Neural progenitor cell (in vitro differentiated cells): ENCODE measurements around the gene ABCD3. TPM values are rescaled to one million over a fixed set of nuclear protein-coding genes. Genes with fewer than 3 reads are reported as not detected.

Source experiments
- DNase-seq: peaks from one replicate; pipeline ENCODE4 v3.0.0-alpha.2; 2016; ENCODE audit warnings: low spot score
- H2AFZ ChIP-seq: fragments of 200-600 bp; sonication (generic); replicated peaks from 2 replicates; pipeline ENCODE4 v1.6.1; 2016; ENCODE audit warnings: antibody characterized with exemption
- H3F3A ChIP-seq: fragments of 200-600 bp; sonication (generic); 2 replicates; pipeline ENCODE4 v1.6.1; 2016; ENCODE audit warnings: antibody characterized with exemption, low read depth
- H3K27ac ChIP-seq: fragments of 200-600 bp; sonication (generic); 2 replicates; pipeline ENCODE4 v1.5.1; 2016; ENCODE audit warnings: mild to moderate bottlenecking
- H3K27me3 ChIP-seq: fragments of 200-600 bp; sonication (generic); 2 replicates; pipeline ENCODE4 v1.6.1; 2016; ENCODE audit warnings: mild to moderate bottlenecking, moderate library complexity
- H3K36me3 ChIP-seq: fragments of 200-600 bp; sonication (generic); 2 replicates; pipeline ENCODE4 v1.5.1; 2016
- H3K4me1 ChIP-seq: fragments of 200-600 bp; sonication (generic); 2 replicates; pipeline ENCODE4 v1.6.1; 2016; ENCODE audit warnings: mixed run types
- H3K4me2 ChIP-seq: fragments of 200-600 bp; sonication (generic); 2 replicates; pipeline ENCODE4 v1.6.1; 2016
- H3K4me3 ChIP-seq: fragments of 200-600 bp; sonication (generic); 2 replicates; pipeline ENCODE4 v1.5.1; 2016
- H3K79me2 ChIP-seq: fragments of 200-600 bp; sonication (generic); 2 replicates; pipeline ENCODE4 v1.6.1; 2016; ENCODE audit warnings: low read depth
- H3K9ac ChIP-seq: fragments of 200-600 bp; sonication (generic); 2 replicates; pipeline ENCODE4 v1.6.1; 2016
- H3K9me3 ChIP-seq: fragments of 200-600 bp; sonication (generic); 2 replicates; pipeline ENCODE4 v1.5.1; 2016; ENCODE audit warnings: low read depth
- H4K20me1 ChIP-seq: fragments of 200-600 bp; sonication (generic); 2 replicates; pipeline ENCODE4 v1.6.1; 2016; ENCODE audit warnings: low read depth
- H3K27ac Mint-ChIP-seq: 3 replicates; pipeline ENCODE4 v1.8.0; 2021; ENCODE audit warnings: mixed read lengths
- H3K27me3 Mint-ChIP-seq: 2 replicates; pipeline ENCODE4 v1.8.0; 2022; ENCODE audit warnings: low read depth, mild to moderate bottlenecking, inconsistent platforms, moderate library complexity, mixed read lengths; ENCODE audit not compliant: insufficient read depth
- H3K36me3 Mint-ChIP-seq: 3 replicates; pipeline ENCODE4 v1.8.0; 2021; ENCODE audit warnings: mixed read lengths
- H3K4me1 Mint-ChIP-seq: 3 replicates; pipeline ENCODE4 v1.8.0; 2021; ENCODE audit warnings: mixed read lengths
- H3K4me3 Mint-ChIP-seq: 3 replicates; pipeline ENCODE4 v1.8.0; 2021; ENCODE audit warnings: mild to moderate bottlenecking, moderate library complexity, mixed read lengths
- H3K9me3 Mint-ChIP-seq: 3 replicates; pipeline ENCODE4 v1.8.0; 2020; ENCODE audit warnings: mixed read lengths
- CTCF ChIP-seq: fragments of 200-600 bp; sonication (generic); IDR thresholded peaks from 2 replicates; pipeline ENCODE4 v1.5.1; 2017; ENCODE audit warnings: antibody characterized with exemption, mild to moderate bottlenecking
- EZH2 ChIP-seq: fragments of 200-600 bp; sonication (generic); IDR thresholded peaks from 2 replicates; pipeline ENCODE4 v1.6.1; 2017; ENCODE audit warnings: antibody characterized with exemption, mild to moderate bottlenecking, moderate library complexity
- EZH2phosphoT487 ChIP-seq: fragments of 200-600 bp; sonication (generic); IDR thresholded peaks from 2 replicates; pipeline ENCODE4 v1.6.1; 2017; ENCODE audit warnings: antibody characterized with exemption
- total RNA-seq: library from RNA; depleted of rRNA; stranded (reverse); fragments of >200 nt; gene quantifications from 2 replicates; pipeline ENCODE4 v1.2.3, GENCODE V29; 2015; ENCODE audit warnings: low replicate concordance

ABCD3 gene
- total RNA-seq, 1 donor from 2014 or later = 45.1 TPM

- no peak overlapping the region for H3K27ac Mint-ChIP-seq
- H3K4me3 Mint-ChIP-seq = no peak overlapping the region
These were observed 4.9 kb upstream of the ABCD3 start for GRCh38 chr1:94413311-94413710.

GRCh38 chr1:94416901-94417727 lies 1.1 kb upstream of the ABCD3 start:
- Histone ChIP-seq H3K79me2 (peaks cover 35% of the 10 kb centered on the region), H3K9ac (peak overlapping the region; percentile 38), H3K27ac (no peak overlapping the region), H3K36me3 (no peaks in the 10 kb centered on the region), H3F3A (no peaks in the 10 kb centered on the region), H3K4me3 (peak overlapping the region; percentile 93), H3K4me1 (peaks cover 22% of the 10 kb centered on the region), H3K27me3 (peaks cover 10% of the 10 kb centered on the region), H4K20me1 (peaks cover 23% of the 10 kb centered on the region), H3K9me3 (no peaks in the 10 kb centered on the region), H3K4me2 (peak overlapping the region; percentile 76), H2AFZ (peak overlapping the region; percentile 44)
- Mint-ChIP-seq H3K27ac (no peak overlapping the region), H3K27me3 (no peaks in the 10 kb centered on the region), H3K4me1 (peaks cover 17% of the 10 kb centered on the region), H3K36me3 (no peaks in the 10 kb centered on the region), H3K4me3 (no peak overlapping the region), H3K9me3 (no peaks in the 10 kb centered on the region)
- no peak for DNase-seq
- TF ChIP-seq EZH2 = no peak
- TF ChIP-seq CTCF = no peak
- TF ChIP-seq EZH2phosphoT487 = no peak

More at GRCh38 chr1:94413311-94413710, 4.9 kb upstream of the ABCD3 start:
- H3K9me3 ChIP-seq = no peaks in the 10 kb centered on the region
- peaks cover 1% of the 10 kb centered on the region for H3K27me3 Mint-ChIP-seq
- H3F3A ChIP-seq = no peaks in the 10 kb centered on the region
- H3K79me2 ChIP-seq = no peaks in the 10 kb centered on the region
- no peak overlapping the region for H3K9ac ChIP-seq
- TF ChIP-seq EZH2 (no peak), CTCF (no peak)
- no peaks in the 10 kb centered on the region for H3K4me1 Mint-ChIP-seq
- H3K4me1 ChIP-seq = peaks cover 7% of the 10 kb centered on the region
- H3K36me3 Mint-ChIP-seq = no peaks in the 10 kb centered on the region
- no peaks in the 10 kb centered on the region for H3K27me3 ChIP-seq
- H3K9me3 Mint-ChIP-seq = no peaks in the 10 kb centered on the region
- H2AFZ ChIP-seq = no peak overlapping the region
- H3K4me2 ChIP-seq = no peak overlapping the region
- H3K4me3 ChIP-seq = no peak overlapping the region
- H3K36me3 ChIP-seq = no peaks in the 10 kb centered on the region
- no peak overlapping the region for H3K27ac ChIP-seq
- H4K20me1 ChIP-seq = no peaks in the 10 kb centered on the region
- DNase-seq = no peak

- peaks cover 17% of the 10 kb centered on the region for H3K4me1 Mint-ChIP-seq
- H3K27me3 Mint-ChIP-seq = no peaks in the 10 kb centered on the region
- peak overlapping the region; percentile 76 for H3K4me2 ChIP-seq
- peaks cover 26% of the 10 kb centered on the region for H3K4me1 ChIP-seq
- no peak overlapping the region for H3K27ac Mint-ChIP-seq
- H2AFZ ChIP-seq = peak overlapping the region; percentile 44
- no peak overlapping the region for H3K27ac ChIP-seq
- no peaks in the 10 kb centered on the region for H3K36me3 ChIP-seq
- H3K9me3 Mint-ChIP-seq = no peaks in the 10 kb centered on the region
- peaks cover 10% of the 10 kb centered on the region for H3K27me3 ChIP-seq
- H3K4me3 ChIP-seq = peak overlapping the region; percentile 93
- DNase-seq = no peak
- H3K79me2 ChIP-seq = peaks cover 41% of the 10 kb centered on the region
- peak overlapping the region; percentile 38 for H3K9ac ChIP-seq
- no peaks in the 10 kb centered on the region for H3K36me3 Mint-ChIP-seq
- H4K20me1 ChIP-seq = peaks cover 29% of the 10 kb centered on the region
- TF ChIP-seq EZH2 (no peak), EZH2phosphoT487 (no peak), CTCF (no peak)
- H3K9me3 ChIP-seq = no peaks in the 10 kb centered on the region
- no peak overlapping the region for H3K4me3 Mint-ChIP-seq
- no peaks in the 10 kb centered on the region for H3F3A ChIP-seq
These were observed 536 bp upstream of the ABCD3 start for GRCh38 chr1:94417728-94417977.
